AG10803 (cell line): ENCODE measurements around the gene CCND1.

Experiments
- DNase-seq: peaks from one replicate; pipeline ENCODE4 v3.0.0; 2010; ENCODE audit warnings: low read depth
- H3K4me3 ChIP-seq: 2 replicates; pipeline ENCODE4 v1.5.1; 2011; ENCODE audit warnings: mild to moderate bottlenecking, low read length, control low read depth
- CTCF ChIP-seq: conservative IDR thresholded peaks from 2 replicates; pipeline ENCODE4 v1.5.1; 2011; ENCODE audit warnings: mild to moderate bottlenecking, low read length, control low read depth, inconsistent platforms

Gene CCND1

GRCh38 chr11:69634069-69634468, 6.9 kb upstream of the CCND1 start:
- no peak for DNase-seq
- TF ChIP-seq CTCF: no peak
- no peak overlapping the region for H3K4me3 ChIP-seq

GRCh38 chr11:69634590-69634989, 6.4 kb upstream of the CCND1 start:
- H3K4me3 ChIP-seq: no peak overlapping the region
- DNase-seq: no peak
- no peak for TF ChIP-seq CTCF

- no peak for DNase-seq
- H3K4me3 ChIP-seq: no peak overlapping the region
- TF ChIP-seq CTCF: no peak
These were observed 5.8 kb upstream of the CCND1 start for GRCh38 chr11:69635195-69635594.

- no peak for TF ChIP-seq CTCF
- no peak for DNase-seq
- peak overlapping the region; percentile 49 for H3K4me3 ChIP-seq
These were observed 5.0 kb upstream of the CCND1 start for GRCh38 chr11:69635804-69636511.

GRCh38 chr11:69636512-69637197, 4.3 kb upstream of the CCND1 start:
- DNase-seq: peak; percentile 94
- H3K4me3 ChIP-seq: peak overlapping the region; percentile 50
- no peak for TF ChIP-seq CTCF

GRCh38 chr11:69637198-69637940, 3.6 kb upstream of the CCND1 start:
- H3K4me3 ChIP-seq: peak overlapping the region; percentile 98
- no peak for DNase-seq
- TF ChIP-seq CTCF: no peak
